GM10248 (cell line): ENCODE results near the gene PIGK.

Experiments
- CTCF ChIA-PET: fragments of 300-600 bp; sonication (Branson Sonifier 250); formaldehyde crosslinking; extraction: SDS; loops from one replicate; lab custom pipeline; 2021; ENCODE audit warnings: antibody characterized with exemption; lab: Yijun Ruan, JAX
- POLR2A ChIA-PET: fragments of 350-650 bp; sonication (Branson Sonifier 250); formaldehyde crosslinking; extraction: SDS; loops from one replicate; lab custom pipeline; 2020; ENCODE audit warnings: antibody characterized with exemption; lab: Yijun Ruan, JAX
- DNase-seq: peaks from one replicate; pipeline ENCODE4 v3.0.0; 2012; ENCODE audit errors: extremely low spot score
- CTCF ChIP-seq: IDR thresholded peaks from 2 replicates; pipeline ENCODE4 v1.5.1; 2012; ENCODE audit warnings: mild to moderate bottlenecking, low read depth; ENCODE audit errors: extremely low read depth, missing control alignments, control extremely low read depth

Gene PIGK

GRCh38 chr1:77219166-77219887 lies at the start of gene PIGK:
TSS of gene PIGK (minus strand) at chr1:77219430. CDS start at chr1:77219402, 28 bp downstream.
- ChIA-PET POLR2A (no interaction called here), CTCF (no interaction called here)
- TF ChIP-seq CTCF, result no peak
- peak; percentile 80 for DNase-seq

GRCh38 chr1:77267035-77267434 lies 47.8 kb upstream of the PIGK start:
- no peak for TF ChIP-seq CTCF
- no peak for DNase-seq
- ChIA-PET CTCF (no interaction called here), POLR2A (no interaction called here)

- CTCF ChIA-PET, result no interaction called here
- POLR2A ChIA-PET, result no interaction called here
- DNase-seq, result no peak
- no peak for TF ChIP-seq CTCF
Measured at GRCh38 chr1:77265180-77265579, 46.0 kb upstream of the PIGK start.

- TF ChIP-seq CTCF, result no peak
- POLR2A ChIA-PET, result no interaction called here
- DNase-seq, result no peak
- CTCF ChIA-PET, result no interaction called here
Measured at GRCh38 chr1:77263708-77264107, 44.5 kb upstream of the PIGK start.

- ChIA-PET POLR2A (no interaction called here), CTCF (no interaction called here)
- no peak for TF ChIP-seq CTCF
- DNase-seq, result no peak
Measured at GRCh38 chr1:77253211-77253610, 34.0 kb upstream of the PIGK start.

- POLR2A ChIA-PET, result no interaction called here
Measured at GRCh38 chr1:77250126-77250525, 30.9 kb upstream of the PIGK start.

More at GRCh38 chr1:77250126-77250525, 30.9 kb upstream of the PIGK start:
- DNase-seq, result no peak
- CTCF ChIA-PET, result no interaction called here
- TF ChIP-seq CTCF, result no peak
